ENCODE measurements around the gene ZBED1.
"Not testable (repeated sequence)": the region's sequence is repeated elsewhere in the genome, so short reads cannot be mapped to it uniquely, and the experiment has no call there.

GRCh38 chrX:2471126-2471525 is 29.6 kb downstream of the ZBED1 start:
- TF ChIP-seq YY1 (IDR thresholded peaks at IDR 0.05; ENCODE audit: insufficient read depth, insufficient read length); ZNF274 (IDR thresholded peaks at IDR 0.05; ENCODE audit: low read depth, low read length): not testable (repeated sequence)
